HG03432 (cell line): ENCODE data around the gene HMG20B.
"Not testable (repeated sequence)": the region's sequence is repeated elsewhere in the genome, so short reads cannot be mapped to it uniquely, and the experiment has no call there.

Experiments
- ATAC-seq: cut with Tn5 transposase; IDR thresholded peaks from one replicate; pipeline ENCODE4 v1.9.1; 2021; ENCODE audit warnings: mild to moderate bottlenecking, moderate library complexity; ENCODE audit not compliant: unreplicated experiment

Gene HMG20B

GRCh38 chr19:3572855-3573161, at the start of gene HMG20B:
Gene HMG20B, plus strand, starts transcription at chr19:3572944. Its CDS starts 366 bp downstream, at chr19:3573310.
- ATAC-seq, result no peak

- no peak for ATAC-seq
Measured at GRCh38 chr19:3523361-3524077, 49.2 kb upstream of the HMG20B start.

- no peak for ATAC-seq
Measured at GRCh38 chr19:3524078-3524842, 48.5 kb upstream of the HMG20B start.

- ATAC-seq, result no peak
Measured at GRCh38 chr19:3524904-3525451, 47.8 kb upstream of the HMG20B start.

GRCh38 chr19:3526507-3527237, 46.1 kb upstream of the HMG20B start:
- ATAC-seq, result no peak

- no peak for ATAC-seq
Measured at GRCh38 chr19:3527238-3527910, 45.4 kb upstream of the HMG20B start.

- no peak for ATAC-seq
Measured at GRCh38 chr19:3528080-3528479, 44.7 kb upstream of the HMG20B start.

- no peak for ATAC-seq
Measured at GRCh38 chr19:3528539-3529211, 44.1 kb upstream of the HMG20B start.

GRCh38 chr19:3529299-3529698, 43.4 kb upstream of the HMG20B start:
- not testable (repeated sequence) for ATAC-seq

GRCh38 chr19:3530389-3530788, 42.4 kb upstream of the HMG20B start:
- ATAC-seq, result no peak

- ATAC-seq, result no peak
Measured at GRCh38 chr19:3531716-3532115, 41.0 kb upstream of the HMG20B start.

GRCh38 chr19:3532154-3532786, 40.5 kb upstream of the HMG20B start:
- ATAC-seq, result no peak

GRCh38 chr19:3533033-3533432, 39.7 kb upstream of the HMG20B start:
- ATAC-seq, result no peak

GRCh38 chr19:3533563-3534216, 39.1 kb upstream of the HMG20B start:
- no peak for ATAC-seq

GRCh38 chr19:3534375-3535234, 38.1 kb upstream of the HMG20B start:
- no peak for ATAC-seq

GRCh38 chr19:3535235-3535535, 37.6 kb upstream of the HMG20B start:
- no peak for ATAC-seq

- no peak for ATAC-seq
Measured at GRCh38 chr19:3535563-3535965, 37.2 kb upstream of the HMG20B start.

GRCh38 chr19:3535981-3536380, 36.8 kb upstream of the HMG20B start:
- ATAC-seq, result no peak
